HepG2 (cell line): ENCODE data around the gene RTN4RL2. TPM values are rescaled to one million over a fixed set of nuclear protein-coding genes. Genes with fewer than 3 reads are reported as not detected.

Experiments
- ATAC-seq: fragments of 200-7000 bp; cut with Tn5 transposase; 3 replicates; pipeline ENCODE4 v1.9.1; 2020; ENCODE audit warnings: mild to moderate bottlenecking, moderate library complexity
- BruUV-seq: library from RNA; stranded (reverse); fragments of 400-500 nt; replicated peaks from 2 replicates; lab custom pipeline; 2021; lab: Mats Ljungman, UMichigan
- CTCF ChIA-PET: fragments of 300-600 bp; formaldehyde crosslinking; extraction: SDS; loops from one replicate; lab custom pipeline; 2021; ENCODE audit warnings: low total read pairs, inconsistent platforms, low intra/inter-chr PET ratio; lab: Yijun Ruan, JAX
- POLR2A ChIA-PET: fragments of 350-600 bp; sonication (Branson Sonifier 250); formaldehyde crosslinking; loops from one replicate; lab custom pipeline; 2020; ENCODE audit warnings: antibody characterized with exemption, inconsistent platforms; lab: Yijun Ruan, JAX
- DNase-seq: peaks from one replicate; pipeline ENCODE4 v3.0.0-alpha.2; 2015; ENCODE audit warnings: low spot score
- FAIRE-seq: peaks from 3 replicates; lab custom pipeline; 2011; peaks lifted over from hg19 to GRCh38; lab: Jason Lieb, UNC
- H2AFZ ChIP-seq: one replicate; pipeline ENCODE4 v1.6.1; 2011; ENCODE audit warnings: low read length, inconsistent platforms
- H3K27ac ChIP-seq: fragments of 300-600 bp; 3 replicates; pipeline ENCODE4 v1.8.0; 2011; ENCODE audit warnings: mixed run types, mild to moderate bottlenecking, mixed read lengths, low read length, inconsistent platforms; ENCODE audit not compliant: insufficient read depth; ENCODE audit errors: extremely low read length
- H3K27me3 ChIP-seq, 2 experiments: fragments of 200-600 bp in 1 of 2; 2 replicates in 1 of 2; 3 replicates in 1 of 2; pipeline versions ENCODE4 v1.6.0 to v1.8.0; 2011; ENCODE audit warnings: low read length in 2 of 2, mild to moderate bottlenecking in 2 of 2, moderate library complexity in 2 of 2, inconsistent platforms in 1 of 2; ENCODE audit not compliant: insufficient read depth in 2 of 2, control insufficient read depth in 1 of 2
- H3K36me3 ChIP-seq, 2 experiments: fragments of 200-600 bp in 1 of 2; replicated peaks in 1 of 2; 2 replicates in 1 of 2; 3 replicates in 1 of 2; pipeline versions ENCODE4 v1.5.1 to v1.8.0; 2011; ENCODE audit warnings: low read length in 2 of 2, inconsistent platforms in 1 of 2; ENCODE audit not compliant: insufficient read depth in 2 of 2, control insufficient read depth in 1 of 2
- H3K4me1 ChIP-seq: 2 replicates; pipeline ENCODE4 v1.5.1; 2012; ENCODE audit warnings: low read length, inconsistent platforms; ENCODE audit not compliant: insufficient read depth
- H3K4me2 ChIP-seq: 2 replicates; pipeline ENCODE4 v1.6.0; 2011; ENCODE audit warnings: low read depth, low read length, inconsistent platforms
- H3K4me3 ChIP-seq, 3 experiments: fragments of 200-600 bp in 1 of 3; sonication (generic), shearing (Covaris generic) in 1 of 3; replicated peaks in 1 of 3; 2 replicates each; pipeline ENCODE4 v1.5.1; 2011 to 2016; ENCODE audit warnings: low read length in 3 of 3, inconsistent platforms in 2 of 3, low read depth in 2 of 3, mild to moderate bottlenecking in 2 of 3, control low read depth in 1 of 3, mixed read lengths in 1 of 3; ENCODE audit not compliant: insufficient read depth in 1 of 3
- H3K79me2 ChIP-seq: one replicate; pipeline ENCODE4 v1.6.1; 2011; ENCODE audit warnings: low read length, inconsistent platforms; ENCODE audit not compliant: insufficient read depth
- H3K9ac ChIP-seq: 2 replicates; pipeline ENCODE4 v1.6.0; 2011; ENCODE audit warnings: mild to moderate bottlenecking, low read depth, low read length, inconsistent platforms; ENCODE audit not compliant: insufficient read depth
- H3K9me3 ChIP-seq: 2 replicates; pipeline ENCODE4 v1.5.1; 2012; ENCODE audit warnings: mild to moderate bottlenecking, low read length
- H4K20me1 ChIP-seq: 2 replicates; pipeline ENCODE4 v1.6.0; 2011; ENCODE audit warnings: inconsistent platforms, mild to moderate bottlenecking, low read length, moderate library complexity; ENCODE audit not compliant: insufficient read depth
- ISL2 ChIP-seq: sonication (generic); formaldehyde crosslinking; IDR thresholded peaks from 2 replicates; pipeline ENCODE4 v1.5.0; 2020; ENCODE audit warnings: missing genetic modification reagents
- KDM1A ChIP-seq: IDR thresholded peaks from 2 replicates; pipeline ENCODE4 v1.6.1; 2016; ENCODE audit warnings: missing compliant biosample characterization
- MAFG ChIP-seq: sonication (generic); formaldehyde crosslinking; IDR thresholded peaks from 2 replicates; pipeline ENCODE4 v1.5.1; 2020; ENCODE audit warnings: mild to moderate bottlenecking, missing genetic modification reagents
- MXD4 ChIP-seq: IDR thresholded peaks from 2 replicates; pipeline ENCODE4 v1.6.1; 2016; ENCODE audit warnings: mild to moderate bottlenecking, missing biosample characterization, missing genetic modification reagents
- NBN ChIP-seq: fragments of 450-650 bp; conservative IDR thresholded peaks from 2 replicates; pipeline ENCODE4 v1.6.1; 2017
- NCOA2 ChIP-seq: sonication (generic); formaldehyde crosslinking; IDR thresholded peaks from 2 replicates; pipeline ENCODE4 v1.8.0; 2022; ENCODE audit warnings: inconsistent platforms
- RAD51 ChIP-seq: fragments of 450-650 bp; IDR thresholded peaks from 2 replicates; pipeline ENCODE4 v1.6.1; 2016; ENCODE audit warnings: borderline replicate concordance
- ZBTB20 ChIP-seq: sonication (generic); formaldehyde crosslinking; IDR thresholded peaks from 2 replicates; pipeline ENCODE4 v1.8.1; 2023; ENCODE audit warnings: missing genetic modification reagents, low read depth, mild to moderate bottlenecking, borderline replicate concordance
- ZFY ChIP-seq: sonication (generic); formaldehyde crosslinking; IDR thresholded peaks from 2 replicates; pipeline ENCODE4 v1.4.0; 2020; ENCODE audit warnings: missing genetic modification reagents
- ZNF12 ChIP-seq: sonication (generic); formaldehyde crosslinking; IDR thresholded peaks from 2 replicates; pipeline ENCODE4 v1.5.0; 2020; ENCODE audit warnings: missing genetic modification reagents
- ZNF180 ChIP-seq: sonication (generic); formaldehyde crosslinking; IDR thresholded peaks from 2 replicates; pipeline ENCODE4 v1.4.0; 2020; ENCODE audit warnings: low read depth, missing genetic modification reagents, borderline replicate concordance
- ZNF260 ChIP-seq: sonication (generic); formaldehyde crosslinking; IDR thresholded peaks from 2 replicates; pipeline ENCODE4 v1.4.0; 2020; ENCODE audit warnings: missing genetic modification reagents, low read depth, mild to moderate bottlenecking, borderline replicate concordance
- WGBS: methylation state at CpG from one replicate; pipeline ENCODE4 v1.1.6; 2017; ENCODE audit warnings: low lambda C conversion rate; 5-methylcytosine and 5-hydroxymethylcytosine counted together
- in situ Hi-C: cut with HindIII; loops from 2 replicates; pipeline ENCODE4 v1.10.0; 2017; ENCODE audit warnings: low pct_unique_long_range_greater_than_20kb; ENCODE audit not compliant: extremely low pct_ligation_motif_present
- intact Hi-C: fragments of 100-400 bp; cut with micrococcal nuclease; formaldehyde crosslinking; loops from one replicate; pipeline ENCODE4 v1.10.0; 2022; ENCODE audit not compliant: unreplicated experiment
- polyA plus RNA-seq, 8 experiments: library from polyadenylated mRNA; depleted of rRNA in 3 of 8; stranded (reverse) in 7 of 8; unstranded in 1 of 8; fragments of >200 nt; fragmentation: Illumina TruSeq in 4 of 8; extraction: Trizol in 4 of 8; gene quantifications; 2 replicates each; pipeline versions ENCODE4 v1.2.1 to v1.2.3, GENCODE V29; 2011 to 2016; ENCODE audit warnings: low read depth in 4 of 8, missing spikeins in 1 of 8, mixed read lengths in 1 of 8; ENCODE audit not compliant: insufficient read depth in 1 of 8
- total RNA-seq, 5 experiments: library from RNA; depleted of rRNA; stranded (reverse); fragments of >200 nt; fragmentation: Illumina TruSeq; extraction: Trizol; gene quantifications; 2 replicates each; pipeline ENCODE4 v1.2.3, GENCODE V29; 2016; ENCODE audit warnings: low read depth in 1 of 5
- TF ChIP-seq, protein P1 (sequence below): sonication (generic); IDR thresholded peaks from 2 replicates; pipeline ENCODE4 v1.6.1; 2016; ENCODE audit warnings: low read depth, borderline replicate concordance
- TF ChIP-seq, protein P2 (sequence below): IDR thresholded peaks from 2 replicates; pipeline ENCODE4 v1.6.1; 2012; ENCODE audit warnings: low read length, improper control_type of control experiment
- TF ChIP-seq, protein P3 (sequence below): sonication (generic); formaldehyde crosslinking; IDR thresholded peaks from 2 replicates; pipeline ENCODE4 v1.5.0; 2020; ENCODE audit warnings: mild to moderate bottlenecking, missing genetic modification reagents

Gene RTN4RL2
- total and polyA plus RNA-seq, 2 of the 13 experiments (the other 11 are each of a cell fraction or from before 2014, with no cell fraction given): 1.3 to 4.3 TPM

DNA sequence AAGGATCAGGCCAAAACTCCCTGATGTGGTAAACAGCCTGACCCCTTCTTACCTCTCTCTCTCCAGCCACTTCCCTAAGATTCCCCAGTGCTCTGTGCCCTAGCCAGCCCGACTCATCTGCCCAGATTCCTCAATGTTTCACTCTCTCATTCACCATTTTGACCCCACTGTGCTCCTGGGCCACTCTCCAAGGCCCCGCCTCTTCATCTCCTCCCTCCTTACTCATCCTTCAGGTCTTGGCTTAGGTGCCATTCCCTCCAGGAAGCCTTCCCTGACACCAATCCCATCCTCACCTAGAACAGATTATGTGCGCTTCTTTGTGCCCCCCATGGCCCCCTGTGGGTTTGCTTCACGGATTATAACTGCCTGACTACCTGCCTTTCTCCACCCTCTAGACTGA lies 46.6 kb upstream of the RTN4RL2 start:
- Histone ChIP-seq H3K9me3 (no peaks in the 10 kb centered on the region), H3K4me3 (no peak overlapping the region), H3K79me2 (no peaks in the 10 kb centered on the region), H4K20me1 (no peaks in the 10 kb centered on the region), H3K4me2 (no peak overlapping the region), H3K27me3 (peaks cover 0 to 6% of the 10 kb centered on the region in 2 experiments; a peak in 2 of 5 replicates), H2AFZ (no peak overlapping the region), H3K36me3 (no peaks in the 10 kb centered on the region), H3K4me1 (no peaks in the 10 kb centered on the region), H3K9ac (no peak overlapping the region), H3K27ac (no peak overlapping the region)
- intact Hi-C loops: no loop called here
- 27% methylated on average over 4 of the region's 4 CpGs for WGBS
- POLR2A ChIA-PET: no interaction called here
- in situ Hi-C loops: no loop called here
- no peak for DNase-seq
- no peak for FAIRE-seq
- BruUV-seq: no TSS peak
- TF ChIP-seq KDM1A (CRISPR knock-in tag) (no peak), ZBTB20 (no peak), NBN (no peak), MXD4 (no peak), ZNF260 (no peak)
- TF ChIP-seq, protein P1, sequence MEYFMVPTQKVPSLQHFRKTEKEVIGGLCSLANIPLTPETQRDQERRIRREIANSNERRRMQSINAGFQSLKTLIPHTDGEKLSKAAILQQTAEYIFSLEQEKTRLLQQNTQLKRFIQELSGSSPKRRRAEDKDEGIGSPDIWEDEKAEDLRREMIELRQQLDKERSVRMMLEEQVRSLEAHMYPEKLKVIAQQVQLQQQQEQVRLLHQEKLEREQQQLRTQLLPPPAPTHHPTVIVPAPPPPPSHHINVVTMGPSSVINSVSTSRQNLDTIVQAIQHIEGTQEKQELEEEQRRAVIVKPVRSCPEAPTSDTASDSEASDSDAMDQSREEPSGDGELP: no peak
- TF ChIP-seq, all 625 proteins: peak for 0
- ATAC-seq: no peak
- CTCF ChIA-PET: no interaction called here

DNA sequence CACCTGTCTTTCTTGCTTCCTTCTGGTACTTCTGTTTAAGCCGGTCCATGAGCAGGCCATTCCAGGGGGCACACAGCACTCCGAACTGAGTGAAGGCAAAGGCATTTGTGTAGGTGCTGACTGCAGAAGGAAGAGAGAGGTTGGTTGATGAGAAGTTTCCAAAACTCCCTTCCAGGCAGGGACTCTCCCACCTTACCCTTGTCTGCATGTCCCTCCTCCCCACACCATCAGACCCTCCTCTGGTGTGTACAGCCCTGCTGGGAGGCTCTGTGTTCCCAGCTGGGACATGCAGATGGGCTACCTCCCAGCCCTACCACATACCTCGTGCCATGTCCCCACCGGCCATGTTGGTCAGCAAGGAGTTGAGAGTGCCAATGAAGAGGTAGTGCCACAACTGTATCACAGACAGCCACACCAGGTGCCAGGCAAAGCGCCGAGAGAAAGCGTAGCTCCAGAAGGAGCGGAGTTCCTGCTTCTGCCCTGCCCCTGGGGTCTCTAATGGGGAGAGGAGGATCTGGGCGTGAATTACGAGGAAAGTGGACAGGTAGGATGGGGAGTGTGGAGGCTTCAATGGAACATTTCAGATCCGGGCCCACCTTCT lies 45.6 kb upstream of the RTN4RL2 start:
- DNase-seq (no peak), FAIRE-seq (no peak), ATAC-seq (no peak)
- no TSS peak for BruUV-seq
- in situ Hi-C loops (no loop called here), intact Hi-C loops (no loop called here)
- H4K20me1 ChIP-seq: no peaks in the 10 kb centered on the region
- no peaks in the 10 kb centered on the region for H3K79me2 ChIP-seq
- H3K4me3 ChIP-seq: no peak overlapping the region
- no peak overlapping the region for H3K9ac ChIP-seq
- H3K4me1 ChIP-seq: no peaks in the 10 kb centered on the region
- peaks cover 0 to 6% of the 10 kb centered on the region in 2 experiments; a peak in 2 of 5 replicates for H3K27me3 ChIP-seq
- ChIA-PET POLR2A (no interaction called here), CTCF (no interaction called here)
- H2AFZ ChIP-seq: no peak overlapping the region
- 54% methylated on average over 10 of the region's 11 CpGs for WGBS
- H3K9me3 ChIP-seq: no peaks in the 10 kb centered on the region
- no peaks in the 10 kb centered on the region for H3K36me3 ChIP-seq
- no peak overlapping the region for H3K4me2 ChIP-seq
- no peak overlapping the region for H3K27ac ChIP-seq
- TF ChIP-seq, protein P2, sequence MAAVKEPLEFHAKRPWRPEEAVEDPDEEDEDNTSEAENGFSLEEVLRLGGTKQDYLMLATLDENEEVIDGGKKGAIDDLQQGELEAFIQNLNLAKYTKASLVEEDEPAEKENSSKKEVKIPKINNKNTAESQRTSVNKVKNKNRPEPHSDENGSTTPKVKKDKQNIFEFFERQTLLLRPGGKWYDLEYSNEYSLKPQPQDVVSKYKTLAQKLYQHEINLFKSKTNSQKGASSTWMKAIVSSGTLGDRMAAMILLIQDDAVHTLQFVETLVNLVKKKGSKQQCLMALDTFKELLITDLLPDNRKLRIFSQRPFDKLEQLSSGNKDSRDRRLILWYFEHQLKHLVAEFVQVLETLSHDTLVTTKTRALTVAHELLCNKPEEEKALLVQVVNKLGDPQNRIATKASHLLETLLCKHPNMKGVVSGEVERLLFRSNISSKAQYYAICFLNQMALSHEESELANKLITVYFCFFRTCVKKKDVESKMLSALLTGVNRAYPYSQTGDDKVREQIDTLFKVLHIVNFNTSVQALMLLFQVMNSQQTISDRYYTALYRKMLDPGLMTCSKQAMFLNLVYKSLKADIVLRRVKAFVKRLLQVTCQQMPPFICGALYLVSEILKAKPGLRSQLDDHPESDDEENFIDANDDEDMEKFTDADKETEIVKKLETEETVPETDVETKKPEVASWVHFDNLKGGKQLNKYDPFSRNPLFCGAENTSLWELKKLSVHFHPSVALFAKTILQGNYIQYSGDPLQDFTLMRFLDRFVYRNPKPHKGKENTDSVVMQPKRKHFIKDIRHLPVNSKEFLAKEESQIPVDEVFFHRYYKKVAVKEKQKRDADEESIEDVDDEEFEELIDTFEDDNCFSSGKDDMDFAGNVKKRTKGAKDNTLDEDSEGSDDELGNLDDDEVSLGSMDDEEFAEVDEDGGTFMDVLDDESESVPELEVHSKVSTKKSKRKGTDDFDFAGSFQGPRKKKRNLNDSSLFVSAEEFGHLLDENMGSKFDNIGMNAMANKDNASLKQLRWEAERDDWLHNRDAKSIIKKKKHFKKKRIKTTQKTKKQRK: no peak
- TF ChIP-seq, protein P3, sequence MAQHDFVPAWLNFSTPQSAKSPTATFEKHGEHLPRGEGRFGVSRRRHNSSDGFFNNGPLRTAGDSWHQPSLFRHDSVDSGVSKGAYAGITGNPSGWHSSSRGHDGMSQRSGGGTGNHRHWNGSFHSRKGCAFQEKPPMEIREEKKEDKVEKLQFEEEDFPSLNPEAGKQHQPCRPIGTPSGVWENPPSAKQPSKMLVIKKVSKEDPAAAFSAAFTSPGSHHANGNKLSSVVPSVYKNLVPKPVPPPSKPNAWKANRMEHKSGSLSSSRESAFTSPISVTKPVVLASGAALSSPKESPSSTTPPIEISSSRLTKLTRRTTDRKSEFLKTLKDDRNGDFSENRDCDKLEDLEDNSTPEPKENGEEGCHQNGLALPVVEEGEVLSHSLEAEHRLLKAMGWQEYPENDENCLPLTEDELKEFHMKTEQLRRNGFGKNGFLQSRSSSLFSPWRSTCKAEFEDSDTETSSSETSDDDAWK (CRISPR knock-in tag): no peak
- TF ChIP-seq NCOA2 (no peak), ISL2 (CRISPR knock-in tag) (no peak), ZFY (CRISPR knock-in tag) (no peak), RAD51 (no peak), MAFG (CRISPR knock-in tag) (no peak), ZNF12 (CRISPR knock-in tag) (no peak), ZNF180 (CRISPR knock-in tag) (no peak)
